ENCODE data around the gene TTF1. TPM values are rescaled to one million over a fixed set of nuclear protein-coding genes. Genes with fewer than 3 reads are reported as not detected.

The TTF1 gene
- total RNA-seq, 4 donors from 2014 or later = 7.9 to 19.1 (median 10.2) TPM

- ATAC-seq (ENCODE audit: low FRiP score) = no peak
These were observed 5.4 kb upstream of the TTF1 start for GRCh38 chr9:132412089-132412488.

GRCh38 chr9:132411091-132411508, 4.5 kb upstream of the TTF1 start:
- TF ChIP-seq CTCF (IDR thresholded peaks at IDR 0.05) = no peak
- ATAC-seq (ENCODE audit: low FRiP score) (no peak), DNase-seq (ENCODE audit: low spot score) (no peak)

More at GRCh38 chr9:132412089-132412488, 5.4 kb upstream of the TTF1 start:
- DNase-seq (ENCODE audit: low spot score) = no peak
- TF ChIP-seq CTCF (IDR thresholded peaks at IDR 0.05) = no peak

- ATAC-seq (ENCODE audit: low FRiP score) (no peak), DNase-seq (ENCODE audit: low spot score) (no peak)
These were observed 4.0 kb upstream of the TTF1 start for GRCh38 chr9:132410642-132411041.

GRCh38 chr9:132409828-132410528, 3.3 kb upstream of the TTF1 start, which contains the start of gene CFAP77:
Gene CFAP77 (plus strand): TSS chr9:132410211. CDS start chr9:132410272, 61 bp downstream.
- no peak for TF ChIP-seq CTCF (IDR thresholded peaks at IDR 0.05)
- DNase-seq (ENCODE audit: low spot score) (no peak), ATAC-seq (ENCODE audit: low FRiP score) (peak; percentile 27)

More at GRCh38 chr9:132410642-132411041, 4.0 kb upstream of the TTF1 start:
- TF ChIP-seq CTCF (IDR thresholded peaks at IDR 0.05) = no peak

GRCh38 chr9:132408521-132408920, 1.9 kb upstream of the TTF1 start:
- DNase-seq (ENCODE audit: low spot score) (no peak), ATAC-seq (ENCODE audit: low FRiP score) (no peak)
- no peak for TF ChIP-seq CTCF (IDR thresholded peaks at IDR 0.05)

GRCh38 chr9:132407196-132407595, 556 bp upstream of the TTF1 start:
- ATAC-seq (ENCODE audit: low FRiP score) = no peak

More at GRCh38 chr9:132407196-132407595, 556 bp upstream of the TTF1 start:
- DNase-seq (ENCODE audit: low spot score) = no peak
- no peak for TF ChIP-seq CTCF (IDR thresholded peaks at IDR 0.05)
